IPS DF 6.9 (cell line): ENCODE measurements around the gene ARHGAP26.

Experiments used
- DNase-seq: peaks from one replicate; pipeline ENCODE4 v3.0.0-alpha.2; 2013; ENCODE audit warnings: low read depth, low spot score
- H3K27ac ChIP-seq: one replicate; pipeline ENCODE4 v1.5.1; 2013; ENCODE audit warnings: low read length, control low read depth
- H3K27me3 ChIP-seq: 2 replicates; pipeline ENCODE4 v1.6.1; 2013; ENCODE audit warnings: mild to moderate bottlenecking, low read length; ENCODE audit not compliant: control insufficient read depth, insufficient read depth
- H3K36me3 ChIP-seq: 2 replicates; pipeline ENCODE4 v1.6.1; 2013; ENCODE audit warnings: low read length; ENCODE audit not compliant: control insufficient read depth, insufficient read depth
- H3K4me1 ChIP-seq: 2 replicates; pipeline ENCODE4 v1.6.1; 2013; ENCODE audit warnings: low read length; ENCODE audit not compliant: control insufficient read depth, insufficient read depth
- H3K4me3 ChIP-seq: 2 replicates; pipeline ENCODE4 v1.5.1; 2013; ENCODE audit warnings: mild to moderate bottlenecking, low read length
- H3K9me3 ChIP-seq: 2 replicates; pipeline ENCODE4 v1.6.1; 2013; ENCODE audit warnings: low read length, inconsistent platforms; ENCODE audit not compliant: control insufficient read depth, insufficient read depth
- WGBS: extraction: QIAGEN DNeasy Blood & Tissue Kit; methylation state at CpG from one replicate; pipeline ENCODE4 v1.1.7; 2013; ENCODE audit warnings: mixed read lengths, missing lambda C conversion rate; ENCODE audit not compliant: insufficient read length, insufficient coverage; 5-methylcytosine and 5-hydroxymethylcytosine counted together

The ARHGAP26 gene

GRCh38 chr5:142886211-142886610 is 116.0 kb downstream of the ARHGAP26 start:
- no peaks in the 10 kb centered on the region for H3K9me3 ChIP-seq
- no peak for DNase-seq
- H3K36me3 ChIP-seq = no peaks in the 10 kb centered on the region
- H3K4me3 ChIP-seq = no peak overlapping the region
- no CpG with 5 or more reads among the region's 2 CpGs for WGBS
- peaks cover 3% of the 10 kb centered on the region for H3K4me1 ChIP-seq
- no peaks in the 10 kb centered on the region for H3K27me3 ChIP-seq
- H3K27ac ChIP-seq = no peak overlapping the region

DNA sequence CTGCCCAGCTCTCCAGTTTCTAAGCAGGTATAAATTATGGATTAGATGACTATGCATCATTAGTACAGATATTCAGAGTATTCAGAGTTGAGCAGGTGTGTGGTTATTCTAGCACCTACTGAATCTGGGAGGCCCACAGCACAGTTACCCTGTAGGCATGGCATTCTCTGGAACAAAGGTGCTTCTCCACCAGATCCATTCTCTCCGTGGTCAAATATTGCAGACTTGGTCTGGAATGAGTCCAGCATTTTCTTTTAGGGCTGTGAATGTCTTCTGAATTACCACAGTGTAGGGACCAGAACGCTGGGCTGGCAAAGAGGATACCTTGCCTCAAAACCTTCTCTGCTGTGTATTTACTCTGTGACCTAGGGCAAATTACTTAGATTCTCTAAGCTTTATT is 116.8 kb downstream of the ARHGAP26 start:
- Histone ChIP-seq H3K27ac (no peak overlapping the region), H3K4me1 (peaks cover 3% of the 10 kb centered on the region), H3K4me3 (no peak overlapping the region), H3K9me3 (no peaks in the 10 kb centered on the region), H3K36me3 (no peaks in the 10 kb centered on the region), H3K27me3 (no peaks in the 10 kb centered on the region)
- DNase-seq = no peak
- WGBS = no CpG with 5 or more reads among the region's 2 CpGs

- no peaks in the 10 kb centered on the region for H3K27me3 ChIP-seq
- peaks cover 3% of the 10 kb centered on the region for H3K4me1 ChIP-seq
- H3K4me3 ChIP-seq = no peak overlapping the region
- no peaks in the 10 kb centered on the region for H3K9me3 ChIP-seq
- peak; percentile 33 for DNase-seq
- H3K27ac ChIP-seq = no peak overlapping the region
- no peaks in the 10 kb centered on the region for H3K36me3 ChIP-seq
- no CpG with 5 or more reads among the region's 9 CpGs for WGBS
Observed at GRCh38 chr5:142888469-142889085, 118.4 kb downstream of the ARHGAP26 start.

DNA sequence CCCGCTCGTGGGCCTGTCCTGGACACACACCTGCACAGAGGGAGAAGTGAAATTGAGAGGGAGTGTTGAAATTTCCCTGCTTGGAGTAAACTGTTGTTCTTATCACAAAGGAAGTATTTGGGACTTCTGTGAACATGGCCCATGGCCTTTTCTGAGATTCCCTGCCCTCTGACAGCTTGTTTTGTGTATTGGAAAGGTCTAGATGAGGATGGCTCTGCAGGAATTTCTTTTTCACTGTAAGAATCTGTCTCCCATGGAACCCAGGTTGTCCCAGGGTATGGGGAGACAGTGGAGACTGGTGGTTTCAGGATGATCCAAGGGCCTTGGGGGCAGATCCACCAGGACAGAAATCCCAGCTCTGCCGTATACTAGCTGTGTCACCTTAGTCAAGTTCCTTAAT is 121.8 kb downstream of the ARHGAP26 start:
- peaks cover 3% of the 10 kb centered on the region for H3K4me1 ChIP-seq
- no peaks in the 10 kb centered on the region for H3K9me3 ChIP-seq
- H3K27me3 ChIP-seq = no peaks in the 10 kb centered on the region
- no peak overlapping the region for H3K4me3 ChIP-seq
- no peak for DNase-seq
- no CpG with 5 or more reads among the region's 3 CpGs for WGBS
- no peaks in the 10 kb centered on the region for H3K36me3 ChIP-seq
- no peak overlapping the region for H3K27ac ChIP-seq

- no CpG with 5 or more reads among the region's 2 CpGs for WGBS
- Histone ChIP-seq H3K27ac (no peak overlapping the region), H3K4me1 (peaks cover 3% of the 10 kb centered on the region; the same call in 1 of the 2 replicates), H3K9me3 (no peaks in the 10 kb centered on the region), H3K4me3 (no peak overlapping the region), H3K36me3 (no peaks in the 10 kb centered on the region), H3K27me3 (no peaks in the 10 kb centered on the region)
- no peak for DNase-seq
Observed at GRCh38 chr5:142894315-142894714, 124.1 kb downstream of the ARHGAP26 start.

GRCh38 chr5:142894749-142895148 is 124.6 kb downstream of the ARHGAP26 start:
- no CpG with 5 or more reads among the region's 1 CpG for WGBS
- Histone ChIP-seq H3K27me3 (no peaks in the 10 kb centered on the region), H3K27ac (no peak overlapping the region), H3K4me1 (peaks cover 3% of the 10 kb centered on the region; the same call in 1 of the 2 replicates), H3K9me3 (no peaks in the 10 kb centered on the region), H3K36me3 (no peaks in the 10 kb centered on the region), H3K4me3 (no peak overlapping the region)
- no peak for DNase-seq

DNA sequence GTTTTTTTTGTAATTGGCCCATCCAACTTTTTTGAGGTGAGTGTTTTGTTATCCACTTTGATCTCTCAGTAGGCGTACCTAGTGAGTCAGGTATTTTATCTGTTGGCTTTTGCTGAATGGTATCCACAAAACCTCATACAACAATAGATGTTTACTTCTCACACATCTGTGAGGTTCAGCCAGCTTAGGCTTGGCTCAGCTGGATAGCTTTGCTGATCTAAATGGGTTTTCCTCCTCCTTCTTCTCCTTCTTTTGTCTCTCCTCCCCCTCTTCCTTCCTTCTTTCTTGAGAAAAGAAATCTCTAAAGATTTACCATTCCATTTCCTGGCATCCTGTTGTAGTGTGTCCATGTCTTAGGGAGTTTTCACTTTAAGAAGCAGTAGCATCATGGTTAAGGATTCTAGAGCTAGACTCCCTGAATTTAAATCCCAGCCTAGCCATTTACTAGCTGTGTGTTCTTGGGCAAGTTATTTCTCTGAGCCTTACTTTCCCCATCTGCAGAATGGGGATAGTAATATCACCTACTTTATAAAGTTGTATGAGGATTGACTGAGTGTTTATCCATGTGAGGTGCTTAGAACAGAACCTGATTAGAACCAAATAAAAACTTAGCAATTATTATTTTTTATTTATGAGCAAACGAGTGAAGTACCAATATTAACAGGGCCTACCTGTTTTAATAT is 126.3 kb downstream of the ARHGAP26 start:
- H3K9me3 ChIP-seq = no peaks in the 10 kb centered on the region
- H3K4me3 ChIP-seq = no peak overlapping the region
- H3K4me1 ChIP-seq = 0 out of 2 replicates have a peak, but pooled peaks cover 1% of the 10 kb centered on the region
- no peak overlapping the region for H3K27ac ChIP-seq
- no CpG with 5 or more reads among the region's 2 CpGs for WGBS
- H3K36me3 ChIP-seq = no peaks in the 10 kb centered on the region
- no peaks in the 10 kb centered on the region for H3K27me3 ChIP-seq
- DNase-seq = peak; percentile 37

GRCh38 chr5:142897328-142897727 is 127.2 kb downstream of the ARHGAP26 start:
- H3K27me3 ChIP-seq = no peaks in the 10 kb centered on the region
- no CpG with 5 or more reads among the region's 4 CpGs for WGBS
- H3K27ac ChIP-seq = no peak overlapping the region
- H3K9me3 ChIP-seq = no peaks in the 10 kb centered on the region
- 0 out of 2 replicates have a peak, but pooled peaks cover 1% of the 10 kb centered on the region for H3K4me1 ChIP-seq
- H3K4me3 ChIP-seq = no peak overlapping the region
- H3K36me3 ChIP-seq = no peaks in the 10 kb centered on the region
- no peak for DNase-seq

DNA sequence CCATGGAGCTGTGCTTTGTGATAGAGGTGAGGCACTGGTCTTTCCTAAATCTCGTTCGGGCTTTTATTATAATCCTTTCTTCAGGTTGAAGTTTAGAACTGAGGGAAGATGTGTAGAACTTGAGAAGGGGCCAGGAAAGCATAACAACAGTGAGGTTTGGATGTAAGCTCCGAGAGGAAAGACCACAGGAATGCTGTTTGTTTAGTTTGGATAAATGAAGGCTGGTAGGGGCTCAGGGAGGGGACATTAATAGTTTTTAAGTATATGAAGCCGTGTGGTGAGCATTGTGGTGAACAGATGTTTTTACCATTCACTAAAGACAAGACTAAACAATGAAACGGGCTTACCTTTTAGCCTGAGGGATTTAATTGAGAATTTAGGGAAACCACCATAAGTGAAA is 130.8 kb downstream of the ARHGAP26 start:
- no peaks in the 10 kb centered on the region; the same call in 1 of the 2 replicates for H3K36me3 ChIP-seq
- no CpG with 5 or more reads among the region's 5 CpGs for WGBS

DNA sequence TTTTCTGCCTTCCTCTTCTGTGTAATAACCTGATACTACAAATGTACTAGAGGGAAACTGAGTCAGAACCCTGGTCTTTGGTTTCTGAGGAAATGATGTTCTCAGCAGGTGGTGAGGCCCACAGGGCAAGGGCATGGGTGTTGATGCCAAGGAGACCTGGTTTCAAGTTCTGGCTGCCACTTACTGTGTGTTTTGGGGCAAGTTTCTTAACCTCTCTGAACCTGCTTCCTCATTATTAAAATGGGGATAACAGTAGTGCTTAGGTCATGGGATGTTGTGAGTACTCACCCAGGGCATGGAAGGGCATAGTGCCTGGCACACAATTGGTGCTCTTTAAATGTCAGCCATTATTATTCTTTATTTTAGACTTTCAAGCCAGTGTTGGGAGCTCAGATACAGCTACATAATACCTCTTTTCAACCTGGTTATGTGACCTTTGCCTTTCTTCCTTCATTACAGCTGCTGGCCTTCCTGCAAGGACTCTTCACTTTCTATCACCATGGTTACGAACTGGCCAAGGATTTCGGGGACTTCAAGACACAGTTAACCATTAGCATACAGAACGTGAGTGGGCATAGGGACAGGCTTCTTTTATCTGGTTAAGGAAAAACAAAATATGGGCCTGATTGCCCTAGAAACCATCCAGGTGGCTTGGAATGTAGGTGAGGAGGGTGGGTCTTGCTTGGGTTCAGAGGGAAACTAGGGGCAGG is 131.5 kb downstream of the ARHGAP26 start:
- no peak overlapping the region for H3K27ac ChIP-seq
- no CpG with 5 or more reads among the region's 3 CpGs for WGBS

More for the DNA sequence above, 130.8 kb downstream of the ARHGAP26 start:
- Histone ChIP-seq H3K4me1 (0 out of 2 replicates have a peak, but pooled peaks cover 1% of the 10 kb centered on the region), H3K4me3 (no peak overlapping the region), H3K9me3 (no peaks in the 10 kb centered on the region), H3K27ac (no peak overlapping the region), H3K27me3 (no peaks in the 10 kb centered on the region)
- no peak for DNase-seq

More for the DNA sequence above, 131.5 kb downstream of the ARHGAP26 start:
- H3K4me1 ChIP-seq = 0 out of 2 replicates have a peak, but pooled peaks cover 1% of the 10 kb centered on the region
- DNase-seq = no peak
- no peaks in the 10 kb centered on the region for H3K9me3 ChIP-seq
- no peak overlapping the region for H3K4me3 ChIP-seq
- no peaks in the 10 kb centered on the region; the same call in 1 of the 2 replicates for H3K36me3 ChIP-seq
- no peaks in the 10 kb centered on the region for H3K27me3 ChIP-seq
